ENCODE measurements around the gene ABCA9.

Gene ABCA9

GRCh38 chr17:69096541-69096940, 35.8 kb upstream of the ABCA9 start:
- Histone ChIP-seq H3K36me3 (ENCODE audit: control insufficient read depth in 2 of 2, insufficient read depth in 1 of 2, low read length in 2 of 2) (no peaks in the 10 kb centered on the region), H3K4me1 (ENCODE audit: control insufficient read depth, insufficient read depth, low read length) (no peaks in the 10 kb centered on the region), H3K4me3 (ENCODE audit: low read depth, low read length) (no peak overlapping the region), H3K27ac (ENCODE audit: extremely low read depth, low read depth, low read length) (no peak overlapping the region), H3K9me3 (ENCODE audit: control insufficient read depth, insufficient read depth, low read depth, low read length) (no peaks in the 10 kb centered on the region)
- TF ChIP-seq ZNF610 (tag by site-specific recombination; IDR thresholded peaks at IDR 0.05; ENCODE audit: borderline replicate concordance) (no peak), TCF7L2 (IDR thresholded peaks at IDR 0.05; ENCODE audit: borderline replicate concordance, low read depth, low read length) (no peak), ZNF558 (tag by site-specific recombination; IDR thresholded peaks at IDR 0.05) (no peak), ZNF121 (tag by site-specific recombination; IDR thresholded peaks at IDR 0.05) (no peak), ZNF623 (tag by site-specific recombination; IDR thresholded peaks at IDR 0.05) (no peak), ZNF416 (tag by site-specific recombination; IDR thresholded peaks at IDR 0.05) (no peak), ZBTB49 (tag by site-specific recombination; IDR thresholded peaks at IDR 0.05; ENCODE audit: low read depth) (no peak), ZNF324 (tag by site-specific recombination; IDR thresholded peaks at IDR 0.05) (no peak), ZSCAN30 (tag by site-specific recombination; IDR thresholded peaks at IDR 0.05) (no peak), ZNF555 (tag by site-specific recombination; conservative IDR thresholded peaks at IDR 0.05) (no peak), PATZ1 (tag by site-specific recombination; IDR thresholded peaks at IDR 0.05) (no peak)
- TF ChIP-seq, protein P1, sequence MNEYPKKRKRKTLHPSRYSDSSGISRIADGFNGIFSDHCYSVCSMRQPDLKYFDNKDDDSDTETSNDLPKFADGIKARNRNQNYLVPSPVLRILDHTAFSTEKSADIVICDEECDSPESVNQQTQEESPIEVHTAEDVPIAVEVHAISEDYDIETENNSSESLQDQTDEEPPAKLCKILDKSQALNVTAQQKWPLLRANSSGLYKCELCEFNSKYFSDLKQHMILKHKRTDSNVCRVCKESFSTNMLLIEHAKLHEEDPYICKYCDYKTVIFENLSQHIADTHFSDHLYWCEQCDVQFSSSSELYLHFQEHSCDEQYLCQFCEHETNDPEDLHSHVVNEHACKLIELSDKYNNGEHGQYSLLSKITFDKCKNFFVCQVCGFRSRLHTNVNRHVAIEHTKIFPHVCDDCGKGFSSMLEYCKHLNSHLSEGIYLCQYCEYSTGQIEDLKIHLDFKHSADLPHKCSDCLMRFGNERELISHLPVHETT (tag by site-specific recombination; IDR thresholded peaks at IDR 0.05) = no peak
- TF ChIP-seq, protein P2, sequence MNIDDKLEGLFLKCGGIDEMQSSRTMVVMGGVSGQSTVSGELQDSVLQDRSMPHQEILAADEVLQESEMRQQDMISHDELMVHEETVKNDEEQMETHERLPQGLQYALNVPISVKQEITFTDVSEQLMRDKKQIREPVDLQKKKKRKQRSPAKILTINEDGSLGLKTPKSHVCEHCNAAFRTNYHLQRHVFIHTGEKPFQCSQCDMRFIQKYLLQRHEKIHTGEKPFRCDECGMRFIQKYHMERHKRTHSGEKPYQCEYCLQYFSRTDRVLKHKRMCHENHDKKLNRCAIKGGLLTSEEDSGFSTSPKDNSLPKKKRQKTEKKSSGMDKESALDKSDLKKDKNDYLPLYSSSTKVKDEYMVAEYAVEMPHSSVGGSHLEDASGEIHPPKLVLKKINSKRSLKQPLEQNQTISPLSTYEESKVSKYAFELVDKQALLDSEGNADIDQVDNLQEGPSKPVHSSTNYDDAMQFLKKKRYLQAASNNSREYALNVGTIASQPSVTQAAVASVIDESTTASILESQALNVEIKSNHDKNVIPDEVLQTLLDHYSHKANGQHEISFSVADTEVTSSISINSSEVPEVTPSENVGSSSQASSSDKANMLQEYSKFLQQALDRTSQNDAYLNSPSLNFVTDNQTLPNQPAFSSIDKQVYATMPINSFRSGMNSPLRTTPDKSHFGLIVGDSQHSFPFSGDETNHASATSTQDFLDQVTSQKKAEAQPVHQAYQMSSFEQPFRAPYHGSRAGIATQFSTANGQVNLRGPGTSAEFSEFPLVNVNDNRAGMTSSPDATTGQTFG (tag by site-specific recombination; IDR thresholded peaks at IDR 0.05; ENCODE audit: borderline replicate concordance) = no peak
- ChIA-PET CTCF (no interaction called here), POLR2A (no interaction called here)

GRCh38 chr17:69093995-69094394, 33.3 kb upstream of the ABCA9 start:
- H3K4me3 ChIP-seq (ENCODE audit: low read depth, low read length) = no peak overlapping the region
- no peaks in the 10 kb centered on the region for H3K9me3 ChIP-seq (ENCODE audit: control insufficient read depth, insufficient read depth, low read depth, low read length)
- no peak for TF ChIP-seq ZNF366 (tag by site-specific recombination; conservative IDR thresholded peaks at IDR 0.05)
- no peak for TF ChIP-seq ZNF768 (tag by site-specific recombination; IDR thresholded peaks at IDR 0.05)
- no peaks in the 10 kb centered on the region for H3K4me1 ChIP-seq (ENCODE audit: control insufficient read depth, insufficient read depth, low read length)
- CTCF ChIA-PET = no interaction called here
- no peak overlapping the region for H3K27ac ChIP-seq (ENCODE audit: extremely low read depth, low read depth, low read length)
- H3K36me3 ChIP-seq (ENCODE audit: control insufficient read depth in 2 of 2, insufficient read depth in 1 of 2, low read length in 2 of 2) = no peaks in the 10 kb centered on the region
- POLR2A ChIA-PET = no interaction called here
